NCI-H82 (cell line): ENCODE data around the gene INSM1.

Experiments
- DNase-seq: peaks from one replicate; lab custom pipeline; 2025; lab: John Stamatoyannopoulos, UW

The INSM1 gene

GRCh38 chr20:20362774-20363433, 5.0 kb upstream of the INSM1 start:
- peak; percentile 49 for DNase-seq

DNA sequence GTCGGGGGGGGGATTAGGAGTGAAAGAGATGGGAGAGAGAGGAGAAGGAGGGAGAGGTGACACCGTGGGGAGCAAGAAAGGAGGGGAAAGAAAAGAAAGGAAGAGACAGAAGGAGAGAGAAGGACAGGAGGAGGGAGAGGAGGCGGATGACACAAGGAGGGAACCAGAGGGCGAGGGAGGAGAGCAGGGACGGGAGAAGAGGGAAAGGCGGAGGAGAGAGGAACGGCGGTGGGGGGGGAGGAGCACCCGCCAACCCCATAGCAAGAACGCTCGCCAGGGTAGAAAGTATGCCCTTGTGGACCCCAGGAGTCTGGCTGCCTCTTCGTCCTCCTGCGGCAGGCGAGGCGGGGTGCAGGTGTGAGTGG, 4.5 kb upstream of the INSM1 start:
- DNase-seq: peak; percentile 12

DNA sequence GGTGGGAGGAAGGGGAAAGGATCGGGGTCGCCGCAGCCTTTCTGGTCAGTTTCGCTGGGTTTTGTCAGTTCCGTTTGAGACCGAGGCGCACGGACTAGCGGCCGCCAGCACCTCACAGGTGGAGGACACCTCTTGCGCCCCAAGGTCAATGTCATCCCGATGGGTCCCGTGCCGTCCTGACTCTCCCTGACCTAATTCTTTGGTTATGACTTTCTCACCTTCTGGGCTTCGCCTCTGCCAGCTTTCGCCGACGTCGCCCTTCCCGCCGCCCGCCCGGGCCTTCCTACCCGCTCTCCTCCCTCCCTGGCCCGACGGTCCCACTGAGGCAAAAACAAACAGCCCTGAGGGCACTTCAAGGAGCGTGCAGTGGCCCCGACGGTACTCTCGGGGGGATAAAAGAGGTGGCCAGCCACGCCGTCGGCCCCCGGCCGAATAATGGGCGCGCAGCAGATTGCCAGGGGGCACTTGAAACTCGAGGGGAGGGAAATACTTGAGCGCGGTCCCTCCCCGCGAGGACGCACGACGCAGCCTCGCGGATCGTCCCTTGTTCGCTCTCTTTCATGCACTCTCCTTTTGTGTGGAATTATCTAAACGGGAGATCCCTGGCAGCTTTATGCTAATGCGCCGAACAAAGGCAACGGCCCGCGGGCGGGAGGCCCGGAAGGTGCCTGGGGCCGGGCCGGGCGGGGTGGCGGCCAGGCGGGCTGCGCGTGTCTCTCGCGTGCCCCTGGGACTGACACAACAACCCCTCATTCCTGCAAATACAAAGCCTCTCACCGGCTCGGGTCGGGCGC, 3.9 kb upstream of the INSM1 start:
- DNase-seq: no peak

DNA sequence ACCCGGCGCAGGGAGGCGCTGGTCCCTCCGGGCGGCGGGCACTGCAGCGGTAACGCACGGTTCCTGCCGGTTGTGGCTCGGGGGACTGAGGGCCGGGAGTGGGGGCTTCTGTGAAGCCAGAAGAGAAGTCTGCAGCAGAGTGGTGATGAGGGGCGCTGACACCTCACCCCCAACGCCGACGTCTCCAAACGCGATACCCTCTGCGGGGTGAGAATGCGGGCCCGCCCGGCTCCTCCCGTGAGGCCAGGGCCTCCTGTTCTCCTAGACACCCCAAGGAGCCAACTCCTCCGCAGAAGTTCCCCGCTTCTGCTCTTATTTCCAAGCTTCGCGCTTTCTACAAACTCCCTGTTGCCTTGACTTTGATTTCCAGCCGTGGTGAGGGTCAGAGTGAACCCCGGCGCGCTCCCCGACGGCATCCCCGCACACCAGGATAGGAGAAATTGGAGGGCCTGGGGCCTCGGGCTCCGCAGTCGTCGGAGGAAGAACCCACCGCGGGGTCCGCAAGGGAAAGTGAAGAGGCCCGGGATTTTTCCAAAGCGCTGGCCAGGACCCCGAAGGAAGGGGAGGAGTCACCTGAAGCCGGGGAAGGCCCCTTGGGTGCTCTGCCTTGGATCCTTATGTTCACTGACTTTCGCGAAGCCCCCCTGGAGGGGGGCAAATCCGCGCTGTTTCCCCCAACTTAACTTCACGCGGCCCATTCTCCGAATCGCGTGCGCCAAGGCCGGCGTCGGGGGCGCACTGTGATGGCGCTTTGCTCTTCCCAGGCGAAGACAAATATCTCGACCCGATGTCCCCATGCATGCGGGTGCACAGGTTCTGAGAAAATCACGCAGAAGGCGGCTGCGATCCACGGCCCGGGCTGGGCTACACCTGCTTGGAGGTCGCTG, 3.1 kb upstream of the INSM1 start:
- DNase-seq: no peak

DNA sequence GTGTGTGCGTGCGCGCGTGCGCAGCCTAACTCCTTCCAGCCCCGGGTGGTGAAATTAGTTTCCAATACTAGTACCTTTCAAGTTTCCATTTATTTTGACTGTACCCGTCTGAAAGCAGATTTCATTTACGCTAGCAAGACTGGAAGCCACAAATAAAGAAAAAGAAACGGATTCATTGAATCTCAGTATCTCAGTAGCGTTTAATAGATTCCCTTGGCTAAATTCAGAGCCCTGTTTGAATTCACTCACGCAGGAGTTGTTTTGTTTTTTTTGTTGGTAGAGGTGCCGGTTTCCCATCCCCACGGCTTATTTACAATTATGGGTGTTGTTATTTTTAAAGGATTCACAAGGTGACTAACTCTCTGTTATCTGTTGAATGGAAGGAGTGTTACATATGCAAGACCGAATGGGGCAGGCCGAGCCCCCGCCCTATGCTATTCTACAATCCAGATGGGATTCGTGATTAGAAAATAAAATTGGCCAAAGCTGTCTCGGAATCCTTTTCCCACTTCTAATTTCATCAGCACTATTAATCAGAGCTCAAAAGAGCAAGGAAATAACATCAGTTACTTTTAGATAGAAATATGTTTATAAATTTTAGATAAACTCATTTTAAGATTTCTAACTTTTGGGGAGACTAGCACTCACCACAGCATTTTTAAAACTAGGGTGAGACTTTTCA, 2.3 kb upstream of the INSM1 start:
- DNase-seq: no peak

- DNase-seq: peak; percentile 56
Observed at GRCh38 chr20:20366551-20366875, 1.4 kb upstream of the INSM1 start.

- no peak for DNase-seq
Observed at GRCh38 chr20:20366876-20367574, 879 bp upstream of the INSM1 start.

GRCh38 chr20:20368418-20369249, 730 bp downstream of the INSM1 start:
- peak; percentile 44 for DNase-seq

GRCh38 chr20:20369250-20370093, 1.6 kb downstream of the INSM1 start:
- peak; percentile 59 for DNase-seq

DNA sequence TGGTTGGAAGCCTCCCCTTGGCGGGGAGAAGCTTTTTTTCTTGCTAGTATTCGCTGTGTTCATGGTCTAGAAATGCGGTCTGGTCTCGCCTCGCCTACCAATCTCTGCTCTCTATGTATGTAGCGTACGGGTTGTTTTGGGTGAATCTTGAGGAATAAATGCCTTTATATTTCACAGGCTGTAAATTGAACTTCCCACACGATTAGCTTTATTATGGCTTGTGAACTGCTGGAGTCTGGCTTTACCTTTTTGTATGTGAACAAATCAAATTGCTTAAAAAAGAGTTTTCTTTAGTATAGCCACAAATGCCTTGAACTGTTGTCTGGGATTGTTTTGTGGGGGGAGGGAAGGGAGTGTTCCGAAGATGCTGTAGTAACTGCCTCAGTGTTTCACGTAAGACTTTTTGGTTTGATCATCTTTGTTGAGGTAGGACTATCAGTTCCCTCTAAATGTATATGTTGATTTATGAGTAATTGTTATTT, 2.2 kb downstream of the INSM1 start:
- DNase-seq: peak; percentile 58

DNA sequence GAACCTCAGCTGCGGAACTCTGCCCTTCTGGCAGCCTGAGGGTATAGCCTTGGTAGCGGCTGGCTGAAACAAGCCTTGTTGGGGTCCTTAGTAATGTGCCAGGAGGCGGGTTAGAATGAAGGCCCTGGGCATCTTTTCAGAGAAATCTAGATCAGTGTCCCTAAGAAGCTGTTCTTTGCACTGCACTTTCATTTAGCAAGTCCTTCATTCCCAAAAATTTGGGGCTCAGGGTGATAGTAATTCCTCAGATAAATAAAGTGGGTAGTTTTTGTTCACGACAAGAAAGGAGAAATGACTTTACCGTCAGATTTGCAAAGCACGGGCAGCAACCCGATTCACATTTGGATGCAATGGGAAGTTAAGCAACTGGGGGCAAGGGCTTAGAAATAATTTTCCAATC, 3.2 kb downstream of the INSM1 start:
- DNase-seq: peak; percentile 41

- DNase-seq: peak; percentile 24
Observed at GRCh38 chr20:20371681-20372080, 3.8 kb downstream of the INSM1 start.

- peak; percentile 31 for DNase-seq
Observed at GRCh38 chr20:20373091-20373571, 5.2 kb downstream of the INSM1 start.

DNA sequence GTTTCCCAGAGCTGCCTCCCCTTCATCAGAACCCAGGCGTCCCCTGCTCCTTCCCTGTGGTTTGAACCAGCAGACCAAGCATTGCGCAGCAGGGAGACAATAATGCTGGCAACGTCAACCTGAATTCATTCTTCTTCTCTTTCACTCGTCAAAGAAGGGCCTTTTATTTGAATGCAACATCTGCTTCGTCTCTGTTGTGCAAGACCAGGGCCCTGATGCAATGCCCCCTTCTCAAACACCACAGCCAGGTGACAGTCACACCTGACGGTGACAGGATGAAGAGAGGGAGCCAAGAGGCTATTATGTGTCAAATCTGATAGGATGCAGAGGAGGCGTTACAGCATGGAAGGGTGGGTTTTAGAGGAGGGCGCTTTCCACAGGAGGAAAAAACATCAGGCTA, 8.0 kb downstream of the INSM1 start:
- DNase-seq: no peak

DNA sequence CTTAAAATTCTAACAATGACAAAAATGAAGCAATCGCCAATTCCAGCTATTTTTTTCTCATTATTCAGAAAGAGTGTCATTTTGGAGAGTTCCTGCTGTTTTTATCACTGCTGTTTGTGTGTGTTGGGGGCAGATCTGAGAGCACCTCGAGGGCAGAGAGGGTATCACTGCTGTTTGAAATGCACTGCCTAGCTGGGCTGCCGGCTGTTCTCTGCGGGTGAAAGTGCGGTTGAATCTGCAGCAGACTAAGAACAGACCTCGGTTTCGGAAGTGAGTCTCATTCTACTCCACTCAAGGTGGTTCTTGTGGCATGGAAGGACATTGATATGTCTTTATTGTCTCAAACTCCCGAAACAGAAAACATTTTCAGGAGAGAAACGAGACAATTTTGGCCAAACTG, 18.3 kb downstream of the INSM1 start:
- no peak for DNase-seq

DNA sequence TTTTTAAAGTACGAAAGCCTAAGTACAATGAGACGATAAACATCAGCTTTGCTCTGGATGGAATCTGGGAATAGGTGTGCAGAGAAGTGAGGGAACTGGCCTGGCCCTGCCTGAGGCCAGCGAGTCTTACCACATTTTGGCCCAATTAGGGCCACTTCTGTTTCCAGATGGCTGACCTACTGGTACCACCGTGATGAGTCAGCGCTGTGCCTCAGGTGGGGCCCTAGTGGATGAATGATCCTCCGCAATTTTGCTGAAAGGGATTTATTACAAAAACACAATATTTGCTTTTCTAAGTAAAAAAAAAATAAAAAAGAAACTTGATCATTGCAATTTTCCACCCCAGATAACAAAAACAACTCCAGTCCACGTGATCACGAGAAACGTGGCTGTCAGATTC, 22.5 kb downstream of the INSM1 start:
- DNase-seq: no peak

DNA sequence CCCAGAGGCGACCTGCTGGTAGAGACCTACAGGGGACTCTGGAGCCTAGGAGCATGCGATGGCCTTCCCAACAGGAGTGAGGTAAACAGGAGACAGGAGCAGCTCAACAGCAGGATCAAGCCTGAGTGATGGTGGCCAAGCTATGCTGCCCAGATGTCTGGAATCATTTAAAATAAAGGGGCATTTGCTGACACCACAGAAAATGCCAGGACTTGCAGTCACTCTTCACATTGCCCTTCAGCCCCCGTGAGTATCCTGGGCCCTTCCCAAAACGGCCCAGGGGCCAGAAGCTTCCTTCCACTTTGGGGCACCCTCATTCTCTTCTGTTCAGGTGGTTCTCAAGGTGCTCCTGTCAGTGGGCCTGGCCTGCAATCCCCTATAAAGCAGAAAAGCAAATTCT, 23.2 kb downstream of the INSM1 start:
- no peak for DNase-seq

- DNase-seq: no peak
Observed at GRCh38 chr20:20391766-20392165, 23.9 kb downstream of the INSM1 start.
